Ovary (tissue), 3 donors: ENCODE data around the gene FTL.

ENCODE experiments used
- CTCF ChIP-seq, 3 donors: fragments of 450-650 bp in 2 of 3; fragments of 200-600 bp in 1 of 3; IDR thresholded peaks; one replicate each; pipeline versions ENCODE4 v1.5.1 to v1.8.0; 2016 to 2022; ENCODE audit warnings: antibody characterized with exemption in 3 of 3, mild to moderate bottlenecking in 1 of 3
- EP300 ChIP-seq: sonication (generic); formaldehyde crosslinking; IDR thresholded peaks from one replicate; pipeline ENCODE4 v1.6.1; 2017; ENCODE audit warnings: antibody characterized with exemption
- POLR2A ChIP-seq: fragments of 450-650 bp; IDR thresholded peaks from one replicate; pipeline ENCODE4 v1.6.1; 2017; ENCODE audit warnings: antibody characterized with exemption, mild to moderate bottlenecking, moderate library complexity
- donor health status: DM: no; HTN: no; CAD: no.

- no peak for TF ChIP-seq CTCF (IDR thresholded peaks at IDR 0.05)
- TF ChIP-seq POLR2A, result no peak
- no peak for TF ChIP-seq EP300
These were observed 18.4 kb upstream of the FTL start for GRCh38 chr19:48946463-48947257.
